HG03066 (cell line): ENCODE data around the gene MSX2.

Experiments used
- ATAC-seq: cut with Tn5 transposase; IDR thresholded peaks from one replicate; pipeline ENCODE4 v1.9.1; 2021; ENCODE audit warnings: low read depth; ENCODE audit not compliant: unreplicated experiment

MSX2 gene

DNA sequence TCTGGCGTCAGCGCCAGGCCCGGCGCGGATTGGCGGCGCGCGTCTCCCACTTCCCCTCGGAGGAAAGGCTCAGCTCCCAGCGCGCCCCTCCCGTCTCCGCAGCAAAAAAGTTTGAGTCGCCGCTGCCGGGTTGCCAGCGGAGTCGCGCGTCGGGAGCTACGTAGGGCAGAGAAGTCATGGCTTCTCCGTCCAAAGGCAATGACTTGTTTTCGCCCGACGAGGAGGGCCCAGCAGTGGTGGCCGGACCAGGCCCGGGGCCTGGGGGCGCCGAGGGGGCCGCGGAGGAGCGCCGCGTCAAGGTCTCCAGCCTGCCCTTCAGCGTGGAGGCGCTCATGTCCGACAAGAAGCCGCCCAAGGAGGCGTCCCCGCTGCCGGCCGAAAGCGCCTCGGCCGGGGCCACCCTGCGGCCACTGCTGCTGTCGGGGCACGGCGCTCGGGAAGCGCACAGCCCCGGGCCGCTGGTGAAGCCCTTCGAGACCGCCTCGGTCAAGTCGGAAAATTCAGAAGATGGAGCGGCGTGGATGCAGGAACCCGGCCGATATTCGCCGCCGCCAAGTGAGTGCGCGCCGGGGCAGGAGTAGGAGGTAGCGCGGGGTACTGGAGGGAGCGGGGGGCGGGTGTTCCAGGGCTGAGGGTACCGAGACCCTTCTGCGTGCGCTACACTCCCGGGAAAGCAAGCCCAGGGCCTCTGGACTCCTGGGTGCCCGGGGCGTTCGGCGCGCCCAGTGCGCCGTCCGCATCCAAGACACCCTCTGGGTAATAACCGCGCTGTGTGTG, at the start of gene MSX2:
TSS of gene MSX2 (plus strand) at position 99 of the 777 bp plus-strand sequence. CDS start at position 177, 78 bp downstream.
- no peak for ATAC-seq

DNA sequence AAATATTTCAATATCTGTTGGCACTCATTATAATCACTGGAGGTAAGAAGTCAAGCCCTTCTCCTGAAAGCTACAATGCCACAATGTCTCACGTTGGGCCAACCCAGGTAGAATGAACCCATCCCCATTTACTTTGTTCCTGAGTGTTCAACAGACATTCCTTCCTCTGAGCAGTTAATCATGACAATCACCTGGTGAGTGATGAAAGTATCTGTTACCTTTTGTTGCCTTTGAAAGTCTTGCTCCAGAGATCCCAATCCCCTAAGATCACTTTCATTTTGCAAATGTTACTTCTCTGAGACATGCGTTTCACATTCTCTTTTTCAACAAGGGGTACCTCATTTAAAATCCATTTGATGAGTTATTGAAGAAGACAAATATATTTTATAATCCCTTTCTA, 49.3 kb upstream of the MSX2 start:
- no peak for ATAC-seq

DNA sequence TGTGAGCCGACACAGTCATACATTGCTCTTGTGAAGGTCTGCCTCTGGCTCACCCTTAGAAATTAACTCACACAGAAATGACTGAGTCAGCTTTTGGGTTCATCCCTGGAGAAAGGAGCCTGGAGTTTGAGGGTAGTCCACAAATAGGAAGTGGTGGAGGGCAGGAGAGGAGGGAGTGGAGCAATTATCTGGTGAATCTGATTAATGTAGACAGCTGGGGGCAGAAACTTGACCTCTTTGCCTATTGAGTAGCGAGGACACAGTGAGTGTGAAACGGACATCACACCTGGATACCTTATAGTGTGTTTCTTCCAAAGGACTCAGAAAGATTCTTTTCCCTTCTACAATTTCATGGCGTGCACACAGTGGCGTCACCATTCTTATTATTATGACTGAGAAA, 48.5 kb upstream of the MSX2 start:
- ATAC-seq = no peak

DNA sequence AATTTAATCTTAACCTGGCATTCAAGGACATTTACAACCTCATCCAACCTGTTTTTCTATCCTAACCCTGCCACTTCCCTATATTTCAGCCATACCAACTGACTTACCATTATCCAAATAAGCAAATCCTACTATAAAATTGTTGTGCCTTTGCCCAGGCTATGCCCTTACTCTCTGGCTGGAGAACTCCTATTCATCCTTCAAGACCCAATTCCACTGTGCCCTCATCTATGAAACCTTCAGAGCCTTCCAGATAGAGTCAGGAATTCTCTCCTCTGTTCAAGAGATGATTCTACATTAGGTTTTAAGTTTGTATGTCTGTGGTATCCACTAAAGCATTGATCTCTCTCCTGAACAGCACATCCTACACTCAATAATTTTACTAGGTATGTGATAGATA, 46.3 kb upstream of the MSX2 start:
- ATAC-seq = no peak

DNA sequence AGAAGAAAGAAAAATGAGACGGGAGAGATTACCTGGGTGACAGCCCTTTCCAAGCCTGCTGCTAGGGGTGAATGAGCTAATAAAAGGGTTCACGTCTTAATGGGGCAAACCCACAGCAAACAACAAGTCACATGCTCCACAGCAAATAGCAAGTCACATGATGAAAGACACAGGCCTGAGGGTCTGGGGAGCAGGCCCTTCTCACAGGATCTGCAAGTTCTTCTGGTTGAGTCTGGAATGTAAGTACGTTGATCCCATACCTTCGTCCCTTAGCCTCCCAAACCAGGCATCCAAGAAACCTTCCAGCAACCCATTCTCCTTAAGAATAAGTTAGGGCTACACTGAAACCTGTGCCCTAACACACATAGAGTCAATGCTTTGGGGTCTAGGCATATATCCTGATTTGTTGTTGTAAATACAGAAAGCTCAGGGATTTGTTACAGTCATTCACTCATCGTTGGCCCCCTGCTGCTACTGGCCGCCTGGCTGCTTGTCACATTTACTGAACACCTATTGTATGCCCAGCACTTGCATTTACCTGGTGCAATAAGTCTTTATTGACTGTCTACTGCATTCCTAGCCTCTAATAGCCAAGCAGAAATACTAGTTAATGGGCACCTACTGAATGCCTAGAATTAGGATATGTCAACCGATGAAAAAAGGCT, 43.3 kb upstream of the MSX2 start:
- ATAC-seq = no peak

DNA sequence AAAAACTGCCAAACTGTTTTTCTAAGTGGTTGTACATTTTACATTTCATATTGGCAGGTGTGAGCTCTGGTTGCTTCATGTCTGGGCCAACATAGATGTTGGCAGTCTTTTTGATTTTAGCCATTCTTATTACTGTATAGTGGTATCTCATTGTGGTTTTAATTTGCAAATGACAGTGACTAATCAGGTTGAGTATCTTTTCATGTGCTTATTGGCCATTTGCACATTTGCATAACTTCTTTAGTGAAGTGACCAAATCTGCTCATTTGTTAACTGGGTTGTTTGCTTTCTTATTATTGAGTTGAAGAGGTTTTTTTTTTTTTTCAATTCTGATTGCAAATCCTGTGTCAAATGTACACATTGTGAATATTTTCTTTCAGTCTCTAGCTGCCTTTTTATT, 36.9 kb upstream of the MSX2 start:
- ATAC-seq = no peak

DNA sequence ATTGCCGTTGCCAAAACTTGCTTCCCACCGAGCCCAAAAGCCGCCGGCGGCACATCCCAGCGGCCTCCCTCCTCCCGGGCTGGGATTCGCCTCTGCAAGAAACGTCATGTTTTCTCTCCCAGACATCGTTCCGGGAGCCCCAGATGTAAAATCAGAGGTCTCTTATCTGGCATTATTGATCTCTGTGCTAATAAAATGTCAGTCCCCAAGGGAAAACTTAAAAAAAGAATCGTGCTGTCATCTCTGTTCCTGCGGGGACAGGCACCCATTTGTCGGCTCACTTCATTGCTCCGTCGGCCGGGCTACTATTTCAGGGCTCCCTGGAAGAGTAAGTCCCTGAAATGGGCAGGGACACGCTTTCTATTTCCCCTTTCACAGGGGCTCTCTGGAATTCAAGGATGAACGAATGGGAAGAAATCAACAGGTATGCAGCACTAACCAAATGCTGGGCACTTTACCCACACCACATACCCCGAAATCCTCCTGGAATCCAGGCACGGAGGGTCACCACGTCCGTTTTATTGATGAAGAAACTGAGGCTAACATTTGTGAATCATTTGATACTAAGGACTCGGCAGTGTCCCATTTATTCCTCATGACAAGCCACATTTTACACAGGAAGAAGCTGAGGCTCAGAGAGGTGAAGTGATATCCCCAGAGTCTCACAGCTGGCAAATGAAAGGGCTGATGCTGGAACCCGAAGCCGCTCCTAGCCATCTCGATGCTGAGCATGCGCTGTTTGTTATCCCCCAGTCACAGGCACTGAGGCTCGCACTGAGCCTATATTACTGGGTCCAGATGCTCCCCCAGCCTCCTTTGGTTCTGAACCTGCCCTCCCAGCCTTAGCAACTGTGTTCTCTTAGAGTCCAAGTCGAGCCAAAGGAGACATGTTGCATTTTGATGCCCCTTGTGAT, 35.7 kb upstream of the MSX2 start:
- ATAC-seq = no peak

DNA sequence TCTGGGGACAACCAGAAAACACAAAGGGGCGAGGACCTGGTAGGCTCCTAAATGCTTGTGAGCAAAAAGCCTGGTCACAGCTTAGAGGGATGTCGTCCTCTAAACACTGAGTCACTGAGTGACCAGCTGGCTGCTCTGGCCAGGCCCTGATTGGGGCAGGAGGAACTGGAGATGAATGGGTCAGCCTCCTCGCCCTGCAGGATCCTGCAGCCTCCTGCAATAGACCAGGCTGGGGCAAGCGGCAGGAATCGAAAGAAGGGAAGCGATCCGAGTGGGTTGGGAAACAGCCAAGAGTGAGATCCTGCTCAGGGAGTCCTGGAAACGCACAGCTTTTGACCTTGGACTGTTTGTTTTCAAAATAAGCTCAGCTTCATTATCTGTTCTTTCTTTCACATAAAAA, 34.1 kb upstream of the MSX2 start:
- ATAC-seq = no peak

DNA sequence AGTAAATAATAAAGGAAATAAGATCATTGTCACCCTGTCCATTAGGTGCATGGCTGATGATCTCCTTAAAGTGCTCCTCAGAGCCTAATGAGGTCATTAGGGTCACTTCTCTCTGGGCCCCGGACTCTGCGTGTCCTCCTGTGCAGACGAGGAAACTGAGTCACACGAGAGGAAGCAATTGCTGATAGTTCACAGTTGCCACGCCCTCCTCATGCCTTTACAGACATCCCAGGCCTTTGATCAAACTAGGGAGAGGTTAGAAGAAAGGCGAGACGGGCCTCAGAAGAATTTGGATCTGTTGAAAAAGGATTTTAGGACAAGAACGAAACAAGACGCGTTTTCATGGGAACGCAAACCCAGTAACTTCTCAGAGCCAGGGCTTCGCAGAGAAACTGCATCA, 32.0 kb upstream of the MSX2 start:
- ATAC-seq = no peak

DNA sequence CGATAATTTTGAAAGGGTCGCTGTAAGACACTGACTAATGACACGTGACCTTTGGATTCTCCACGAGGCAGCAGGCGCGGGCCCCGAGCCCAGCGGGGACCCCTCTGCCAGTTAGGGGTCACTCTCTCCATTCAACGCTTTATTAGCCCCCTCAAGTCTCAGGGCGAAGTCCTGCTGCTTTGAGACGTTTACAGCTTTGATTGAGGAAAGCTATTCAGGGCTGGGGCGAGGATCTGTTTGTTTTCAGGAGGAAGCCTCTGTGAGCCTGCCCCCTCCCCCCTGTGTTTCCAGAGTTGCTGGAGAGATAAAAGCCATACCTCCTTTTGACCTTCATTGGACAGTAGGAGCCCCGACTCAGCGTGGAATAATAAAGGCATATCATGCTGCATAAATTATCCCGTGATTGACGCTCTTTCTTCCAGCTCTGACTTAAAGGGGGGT, 31.4 kb upstream of the MSX2 start:
- no peak for ATAC-seq

DNA sequence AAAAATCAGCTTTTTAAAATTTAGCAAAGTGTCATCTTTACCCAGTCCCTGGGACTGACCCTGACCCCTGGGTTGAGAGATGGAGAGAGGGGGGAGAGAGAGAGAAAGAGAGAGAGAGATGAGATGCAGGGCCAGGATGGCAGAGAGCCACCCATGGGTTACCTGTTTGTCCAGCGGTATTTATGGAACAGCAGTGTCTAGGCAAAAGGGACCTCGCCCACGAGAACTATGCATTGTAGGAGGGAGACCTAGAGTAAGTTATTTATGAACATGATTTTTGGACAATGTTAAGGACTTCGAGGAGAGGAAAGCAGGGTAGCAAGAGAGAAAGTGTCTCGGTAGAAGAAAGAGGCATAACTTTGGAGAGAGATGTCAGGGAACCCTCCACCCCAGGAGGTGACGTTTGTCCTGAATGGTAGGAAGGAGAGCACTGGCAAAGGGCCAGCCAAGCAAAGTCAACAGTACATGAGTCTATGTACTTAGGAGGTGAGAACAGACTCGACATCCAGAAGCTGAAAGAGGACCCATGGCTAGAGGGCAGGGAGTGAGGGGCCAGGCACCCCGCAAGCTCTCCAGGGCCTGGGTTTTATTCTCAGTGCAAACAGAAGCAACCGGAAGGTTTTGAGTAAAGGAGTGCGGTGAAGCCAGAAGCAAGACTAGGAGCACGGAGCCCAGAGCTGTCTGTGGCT, 30.5 kb upstream of the MSX2 start:
- ATAC-seq = no peak

DNA sequence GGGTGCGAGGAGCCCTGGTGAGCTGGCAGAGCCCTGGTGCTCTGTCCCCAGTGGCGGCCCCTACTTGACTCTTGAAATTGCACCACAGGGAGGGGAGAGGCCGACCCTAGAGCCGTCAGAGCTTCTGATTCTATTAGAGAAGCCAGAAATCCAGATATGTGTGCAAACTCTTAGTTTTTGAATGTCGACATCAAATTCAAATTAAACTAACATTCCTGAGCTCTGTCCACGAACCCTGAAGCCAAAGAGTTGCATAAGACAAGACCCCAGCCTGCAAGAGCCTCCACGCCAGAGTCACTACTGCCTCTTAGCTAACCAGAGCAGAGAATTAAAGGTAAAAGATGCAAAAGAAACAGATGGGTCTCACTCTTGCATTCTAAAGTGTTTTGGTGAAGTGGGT, 29.8 kb upstream of the MSX2 start:
- ATAC-seq = no peak

DNA sequence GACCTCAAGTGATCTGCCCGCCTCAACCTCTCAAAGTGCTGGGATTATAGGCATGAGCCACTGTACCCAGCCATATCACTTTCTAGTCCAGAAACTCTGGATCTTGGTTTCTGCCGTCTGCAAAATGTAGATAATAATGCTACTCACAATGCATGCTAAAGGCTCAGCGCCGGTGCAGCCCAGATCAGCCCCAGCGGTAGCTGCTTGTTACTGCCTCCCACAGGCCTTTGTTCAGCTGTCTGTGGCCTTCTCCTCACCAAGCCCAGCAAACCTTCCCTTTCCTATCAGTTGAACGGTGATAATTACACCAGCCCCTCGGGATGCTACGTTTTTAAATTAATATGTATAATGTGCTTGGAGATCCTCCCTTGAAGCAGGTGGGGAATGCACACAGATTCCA, 26.2 kb upstream of the MSX2 start:
- ATAC-seq = no peak

DNA sequence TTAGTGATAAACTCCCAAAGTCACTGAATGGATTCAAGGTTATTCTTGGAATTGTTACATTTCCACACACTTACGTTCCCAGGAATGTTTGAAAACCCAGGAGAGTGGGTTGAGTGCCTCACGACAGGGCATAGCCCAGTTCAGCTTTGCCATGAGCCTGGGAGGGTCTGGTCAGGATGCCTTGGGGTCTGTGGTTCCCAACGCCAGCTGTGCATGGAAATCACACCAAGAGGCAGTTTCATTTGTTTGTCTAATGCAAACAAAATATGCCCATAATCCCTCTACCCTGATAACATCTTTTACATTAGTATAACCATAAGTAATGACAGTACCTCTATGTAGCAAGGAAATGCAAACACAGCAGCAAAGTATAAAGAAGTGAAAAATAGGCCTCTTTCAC, 25.3 kb upstream of the MSX2 start:
- no peak for ATAC-seq

DNA sequence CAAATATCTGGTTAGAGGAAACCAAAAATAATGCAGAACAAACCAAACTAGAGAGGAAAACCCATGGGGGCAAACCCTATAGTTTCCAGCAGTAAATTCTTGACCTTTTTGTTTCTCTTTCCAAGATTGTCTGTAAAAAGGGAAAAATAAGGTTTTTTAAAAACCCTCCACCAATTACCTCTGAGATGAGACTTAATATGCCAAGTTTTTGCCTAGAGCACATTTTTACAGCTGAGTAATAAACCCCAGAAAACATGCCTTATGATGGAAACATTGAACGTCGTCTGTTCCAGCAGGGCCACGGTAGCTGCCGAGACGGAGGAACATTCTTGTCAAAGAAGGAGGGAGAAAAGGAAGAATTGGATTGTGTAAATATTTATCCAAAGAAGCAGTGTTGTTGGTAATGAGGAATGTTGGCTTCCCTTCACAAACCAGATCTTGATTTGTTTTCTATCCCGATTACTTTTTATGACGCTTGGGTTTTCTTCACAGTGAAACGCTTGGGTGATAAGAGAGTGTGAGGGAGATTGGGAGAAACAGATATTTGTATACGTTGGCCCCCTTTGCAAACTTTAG, 17.3 kb upstream of the MSX2 start:
- no peak for ATAC-seq

DNA sequence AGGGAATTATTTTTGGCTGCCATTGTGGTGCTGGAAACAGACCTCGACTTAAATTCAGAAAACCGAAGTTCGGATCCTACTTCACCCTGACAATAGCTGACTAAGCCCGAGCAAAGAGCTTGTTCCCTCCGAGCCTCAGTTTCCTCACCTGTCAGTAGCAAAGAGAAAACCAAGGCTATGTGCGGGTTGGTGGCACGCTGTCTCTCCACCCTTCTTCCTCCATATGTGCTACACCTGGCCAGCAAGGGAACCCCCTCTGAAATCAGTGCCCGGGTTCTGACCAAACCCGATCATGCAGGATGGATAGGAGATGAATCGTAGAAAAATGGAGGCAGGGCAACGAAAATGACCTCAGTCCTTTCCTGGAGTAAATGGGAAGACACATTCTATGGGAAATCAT, 16.7 kb upstream of the MSX2 start:
- ATAC-seq = no peak

DNA sequence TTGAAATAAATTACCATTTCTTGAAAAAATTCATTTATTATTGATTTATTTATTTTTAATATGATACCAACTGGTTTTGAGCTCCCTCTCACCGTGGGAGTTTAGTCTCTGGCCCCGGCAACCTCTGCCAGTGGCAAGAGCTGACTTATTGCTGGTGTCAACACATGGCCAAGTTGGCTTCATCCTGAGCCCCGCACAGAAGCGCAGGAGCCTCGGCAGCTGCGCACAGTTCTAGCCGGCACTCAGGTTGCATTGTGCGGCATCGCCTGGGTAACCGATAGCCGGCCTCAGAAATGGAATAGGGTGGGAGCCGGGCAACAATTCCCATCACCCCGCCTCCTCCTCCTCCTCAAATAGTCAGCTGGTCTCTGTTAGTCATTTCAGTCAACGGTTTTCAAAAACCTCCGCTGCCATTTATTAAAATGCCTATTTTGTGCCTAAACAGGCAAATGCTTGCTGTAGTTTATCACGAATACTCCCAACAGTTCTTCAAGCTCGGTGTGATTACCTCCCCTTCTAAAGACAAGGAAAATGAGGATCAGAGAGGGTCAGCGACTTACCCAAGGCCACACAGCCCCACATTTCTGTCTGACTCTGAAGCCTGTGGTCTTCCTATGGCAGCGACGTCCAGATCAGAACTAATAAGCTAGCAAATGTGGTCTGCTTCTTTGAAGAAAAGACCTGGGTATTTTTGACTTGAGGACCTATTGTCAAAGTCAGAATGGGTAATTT, 15.7 kb upstream of the MSX2 start:
- no peak for ATAC-seq

DNA sequence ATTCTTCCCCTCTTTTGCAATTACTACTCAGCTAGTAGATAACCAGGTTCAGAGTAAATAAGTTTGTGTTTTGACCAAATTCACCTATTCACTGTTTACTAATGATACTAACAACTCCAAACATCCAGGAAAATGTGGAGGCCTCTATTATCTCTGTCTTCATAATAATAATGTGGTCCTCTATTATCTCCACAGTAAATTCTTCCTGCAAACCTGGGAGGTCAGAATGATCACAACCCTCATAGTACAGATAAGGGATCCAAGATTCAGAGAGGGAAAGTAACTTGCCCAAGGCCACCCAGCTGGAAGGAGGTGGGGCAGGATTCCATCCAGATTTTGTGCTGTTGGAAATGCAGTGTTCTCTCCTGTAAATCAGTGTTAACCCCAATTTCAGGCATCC, 9.6 kb upstream of the MSX2 start:
- ATAC-seq = no peak

DNA sequence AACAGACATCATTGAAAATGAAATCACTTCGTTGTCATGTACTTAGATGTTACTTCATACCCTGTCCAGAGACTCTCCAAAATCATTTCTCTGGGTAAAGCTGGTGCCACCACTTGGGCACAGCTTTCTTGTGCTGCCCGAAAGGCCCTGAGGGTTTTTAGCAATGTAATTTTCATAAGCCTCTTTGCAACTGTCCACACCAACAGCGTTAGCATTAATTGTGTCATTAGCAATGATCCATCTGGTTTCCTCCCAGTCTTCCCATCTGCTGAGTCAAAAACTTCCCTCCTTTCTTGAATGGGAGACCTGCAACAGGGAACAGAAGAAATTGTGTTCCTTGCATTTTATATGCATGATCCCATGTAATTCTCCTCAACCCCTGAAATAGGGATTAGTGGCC, 8.6 kb upstream of the MSX2 start:
- ATAC-seq = no peak
